Skeletal muscle cell (primary cell): ENCODE results near the gene WDR48.
"Not testable (repeated sequence)": the region's sequence is repeated elsewhere in the genome, so short reads cannot be mapped to it uniquely, and the experiment has no call there.

ENCODE experiments used
- DNase-seq: peaks from one replicate; pipeline ENCODE4 v3.0.0-alpha.2; 2010; ENCODE audit warnings: low read depth
- H3K4me3 ChIP-seq: 2 replicates; pipeline ENCODE4 v1.5.1; 2011; ENCODE audit warnings: low read depth, mild to moderate bottlenecking, control low read depth, low read length, moderate library complexity

The WDR48 gene

DNA sequence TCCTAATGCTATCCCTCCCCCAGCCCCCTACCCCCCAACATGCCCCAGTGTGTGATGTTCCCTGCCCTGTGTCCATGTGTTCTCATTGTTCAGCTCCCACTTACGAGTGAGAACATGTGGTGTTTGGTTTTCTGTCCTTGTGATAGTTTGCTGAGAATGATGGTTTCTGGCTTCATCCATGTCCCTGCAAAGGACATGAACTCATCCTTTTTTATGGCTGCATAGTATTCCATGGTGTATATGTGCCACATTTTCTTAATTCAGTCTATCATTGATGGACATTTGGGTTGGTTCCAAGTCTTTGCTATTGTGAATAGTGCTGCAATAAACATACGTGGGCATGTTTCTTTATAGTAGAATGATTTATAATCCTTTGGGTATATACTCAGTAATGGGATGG lies 9.4 kb downstream of the WDR48 start:
- H3K4me3 ChIP-seq, DNase-seq: not testable (repeated sequence)

DNA sequence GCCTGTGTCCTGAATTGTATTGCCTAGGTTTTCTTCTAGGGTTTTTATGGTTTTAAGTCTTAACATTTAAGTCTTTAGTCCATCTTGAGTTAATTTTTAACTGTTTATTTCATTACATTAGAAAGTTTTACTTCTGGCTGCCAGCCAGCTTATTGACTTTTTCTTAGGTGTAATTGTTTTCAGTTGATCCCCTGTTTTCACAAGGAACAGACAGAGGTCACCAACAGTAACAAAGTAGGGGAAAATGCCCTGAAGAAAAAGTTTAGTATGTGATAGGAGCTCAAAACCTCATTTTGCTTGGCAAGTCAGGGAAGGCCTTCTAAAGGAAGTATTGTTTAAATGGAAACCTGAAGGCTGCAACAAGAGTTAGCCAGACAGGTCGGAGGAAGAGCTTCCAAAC lies 10.4 kb downstream of the WDR48 start:
- H3K4me3 ChIP-seq, result no peak overlapping the region
- DNase-seq, result no peak

DNA sequence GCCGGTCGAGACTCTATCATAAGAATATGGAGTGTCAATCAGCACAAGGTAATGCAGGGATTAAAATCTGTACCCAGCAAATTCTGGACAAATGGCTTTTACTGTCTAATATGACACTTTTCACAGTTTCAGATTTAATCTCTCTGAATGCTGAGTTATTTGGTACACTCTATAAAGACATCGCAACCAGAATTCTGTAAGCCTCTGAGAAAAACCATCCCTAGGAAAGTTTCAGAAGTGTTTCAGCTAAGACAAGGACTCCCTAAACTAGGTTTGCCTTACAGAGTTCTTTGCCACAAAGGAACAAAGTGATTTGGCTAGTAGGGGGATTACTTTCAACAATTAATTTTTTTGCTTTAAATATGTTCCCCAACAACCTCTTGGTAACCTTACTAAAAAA lies 11.3 kb downstream of the WDR48 start:
- DNase-seq, result no peak

DNA sequence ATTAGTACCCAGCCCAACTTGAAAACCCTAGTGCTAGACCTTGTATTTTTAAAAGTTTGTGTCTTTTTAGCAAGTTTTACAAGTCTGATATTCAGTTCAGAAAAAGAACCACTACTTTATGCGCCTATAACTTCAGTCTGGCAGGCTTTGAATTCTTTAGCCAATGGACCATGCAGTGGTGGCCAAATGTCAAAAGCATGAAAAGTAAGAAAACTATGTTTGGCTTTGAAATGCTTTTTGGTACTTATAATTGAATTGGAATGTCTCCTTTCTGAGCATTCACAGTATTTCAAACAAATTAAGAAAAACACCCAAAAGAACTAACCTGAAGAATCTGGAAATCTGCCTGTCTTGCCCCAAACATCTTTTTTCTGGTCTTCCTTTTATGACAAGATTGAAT lies 12.8 kb downstream of the WDR48 start:
- no peak for DNase-seq
- no peak overlapping the region for H3K4me3 ChIP-seq

More for the DNA sequence above, 11.3 kb downstream of the WDR48 start:
- no peak overlapping the region for H3K4me3 ChIP-seq

DNA sequence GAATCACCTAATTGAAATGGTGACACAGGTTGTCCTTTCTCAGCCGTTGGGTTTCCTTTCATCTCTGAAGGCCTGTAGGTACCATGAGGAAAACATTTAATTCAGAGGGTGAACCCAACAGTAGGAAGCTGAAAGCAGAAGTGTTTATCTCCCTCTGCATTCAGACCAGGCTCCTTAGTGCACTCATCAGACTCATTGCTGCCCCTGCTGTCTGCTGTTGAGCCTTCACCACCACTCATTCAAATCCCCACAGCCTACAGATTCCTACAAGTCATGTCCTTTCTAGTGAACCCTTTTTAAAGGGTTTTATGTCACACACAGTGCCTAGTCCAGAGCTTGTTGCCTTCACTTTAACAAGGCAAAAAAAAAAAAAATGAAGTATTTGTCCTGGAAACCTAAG lies 13.4 kb downstream of the WDR48 start:
- H3K4me3 ChIP-seq, result no peak overlapping the region
- DNase-seq, result no peak

DNA sequence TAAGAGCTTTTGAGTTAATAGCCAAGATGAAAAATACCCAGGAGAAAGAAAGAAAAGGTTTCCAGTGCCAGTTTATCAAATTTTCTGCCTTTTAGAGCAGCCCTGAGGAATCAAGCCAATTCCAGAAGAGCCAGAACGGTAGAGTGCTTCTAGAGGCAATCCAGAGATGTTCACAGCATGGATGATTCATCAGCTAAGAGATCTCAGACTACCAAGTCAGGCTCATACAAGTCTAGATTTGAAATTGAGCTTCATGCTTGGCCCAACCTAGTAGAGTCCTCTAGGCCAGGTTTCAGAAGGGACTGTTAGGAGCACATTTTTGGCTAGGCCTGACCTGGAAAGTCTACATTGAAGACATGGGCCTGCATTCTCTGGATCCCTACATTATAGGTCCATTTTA lies 15.5 kb downstream of the WDR48 start:
- no peak overlapping the region for H3K4me3 ChIP-seq
- no peak for DNase-seq

DNA sequence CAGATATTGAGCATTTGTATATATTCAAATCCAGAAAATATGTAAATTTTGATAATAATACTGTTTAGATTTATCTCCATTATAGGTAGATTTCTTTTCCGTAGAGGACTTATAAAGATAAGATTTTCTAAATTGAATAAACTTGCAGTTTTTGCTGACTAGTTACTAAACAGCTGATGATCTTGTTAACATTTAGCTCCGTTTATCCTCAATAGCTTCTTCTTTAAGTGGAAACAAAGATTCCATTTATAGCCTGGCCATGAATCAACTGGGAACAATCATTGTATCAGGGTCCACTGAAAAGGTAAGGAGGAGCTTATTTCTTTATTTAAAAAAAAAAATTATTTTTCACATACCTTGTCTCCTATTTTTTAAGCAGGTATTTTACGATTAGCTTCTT lies 16.7 kb downstream of the WDR48 start:
- no peak for DNase-seq

DNA sequence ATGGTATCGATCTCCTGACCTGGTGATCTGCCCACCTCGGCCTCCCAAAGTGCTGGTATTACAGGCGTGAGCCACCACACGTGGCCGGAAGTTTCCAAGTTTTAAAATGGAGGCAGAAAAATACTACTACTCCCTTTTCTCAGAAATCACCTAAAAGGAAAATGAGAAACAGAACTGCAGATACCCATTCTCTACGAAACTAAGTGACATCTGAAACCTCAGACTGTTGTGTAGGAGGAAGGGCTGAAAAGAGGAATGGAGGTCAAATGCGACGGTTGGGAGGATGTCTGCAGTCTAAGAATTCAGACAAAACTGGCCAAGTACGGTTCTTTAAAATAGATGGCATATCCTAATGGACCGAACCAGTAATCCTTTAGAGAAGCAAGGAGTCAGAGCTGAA lies 24.1 kb downstream of the WDR48 start:
- no peak for DNase-seq
- no peak overlapping the region for H3K4me3 ChIP-seq

More for the DNA sequence above, 16.7 kb downstream of the WDR48 start:
- no peak overlapping the region for H3K4me3 ChIP-seq

DNA sequence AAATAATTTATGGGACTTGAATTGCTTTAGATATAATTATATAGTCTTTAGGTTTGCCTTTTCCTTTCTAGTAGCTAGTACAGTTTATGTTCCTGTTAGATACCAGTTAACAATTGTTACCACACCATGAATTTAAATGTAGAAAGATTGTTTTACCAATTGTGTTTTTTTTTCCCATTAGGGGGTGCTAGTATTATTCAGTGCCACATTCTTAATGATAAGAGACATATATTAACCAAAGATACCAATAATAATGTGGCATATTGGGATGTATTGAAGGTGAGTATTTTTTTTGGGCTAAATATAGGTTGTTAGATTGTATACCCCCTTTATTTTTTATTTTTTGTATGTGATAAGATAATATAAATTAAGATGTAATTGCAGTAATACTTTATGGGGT lies 27.7 kb downstream of the WDR48 start:
- H3K4me3 ChIP-seq, result no peak overlapping the region
- no peak for DNase-seq

DNA sequence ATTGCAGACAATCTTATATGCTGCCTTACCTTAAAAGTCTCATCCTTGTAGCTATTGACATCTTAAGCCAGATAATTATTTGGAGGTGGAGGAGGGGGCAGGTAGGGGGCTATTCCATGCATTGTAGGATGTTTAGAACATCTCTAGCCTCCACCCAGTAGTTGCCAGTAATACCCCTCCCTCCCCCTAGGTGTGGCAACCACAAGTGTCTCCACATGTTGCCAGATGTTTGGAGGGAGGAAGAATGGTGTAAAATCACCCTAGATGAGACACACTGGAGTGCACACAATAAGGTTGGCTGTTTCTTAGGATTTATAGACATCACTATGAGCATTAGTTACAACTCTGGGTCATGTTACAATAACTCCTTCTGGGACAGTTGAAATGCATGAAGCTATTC lies 28.2 kb downstream of the WDR48 start:
- no peak overlapping the region for H3K4me3 ChIP-seq

DNA sequence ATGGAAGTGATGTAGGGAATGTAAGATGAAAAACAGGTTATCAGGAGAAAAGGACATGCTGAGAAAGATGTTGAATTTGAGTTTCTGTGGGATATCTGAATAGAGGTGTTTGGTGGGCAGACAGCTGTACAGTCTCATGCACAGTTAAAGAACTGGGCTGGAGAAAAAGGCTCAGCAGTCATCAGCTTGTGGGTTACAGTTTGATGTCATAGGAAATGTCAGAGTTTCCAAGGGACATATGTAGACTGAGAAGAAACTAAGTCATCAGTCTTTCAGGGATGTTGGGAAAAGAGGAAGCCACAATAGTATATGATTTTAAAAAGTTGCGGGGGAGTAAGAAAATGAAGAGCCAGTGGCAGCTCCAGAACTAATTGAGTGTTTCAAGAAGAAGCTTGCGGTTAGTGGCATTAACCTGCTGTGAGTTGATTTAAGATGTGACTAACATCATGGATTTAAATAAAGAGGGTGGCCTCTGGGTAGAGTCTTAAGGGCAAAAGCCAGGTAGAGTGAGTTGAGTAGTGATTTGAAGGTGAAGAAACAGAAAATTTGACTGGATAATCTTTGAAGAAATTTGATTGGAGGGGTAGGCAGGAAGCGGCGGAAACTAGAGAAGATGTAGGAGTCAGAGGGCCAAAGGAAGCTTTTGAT lies 31.0 kb downstream of the WDR48 start:
- no peak overlapping the region for H3K4me3 ChIP-seq
- DNase-seq, result no peak

More for the DNA sequence above, 28.2 kb downstream of the WDR48 start:
- DNase-seq, result no peak

DNA sequence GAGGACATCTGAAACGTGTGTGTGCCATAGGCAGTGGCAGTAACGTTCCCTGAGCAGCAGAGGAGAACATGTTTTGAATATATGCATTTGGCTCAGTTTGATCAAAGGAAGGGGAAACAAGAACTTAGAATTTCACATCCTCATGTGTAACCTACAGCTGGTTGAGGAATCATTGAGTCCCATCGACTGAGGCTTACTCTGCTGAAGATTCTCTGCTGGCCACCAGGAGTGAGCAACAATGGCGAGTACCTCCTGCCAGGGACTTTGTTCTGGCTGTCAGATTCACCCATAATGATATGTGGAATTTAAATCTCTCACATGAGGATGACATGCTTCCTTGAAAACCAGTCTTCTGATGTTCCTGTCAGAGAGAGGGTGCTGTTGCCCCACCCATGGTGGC lies 34.3 kb downstream of the WDR48 start:
- H3K4me3 ChIP-seq, result no peak overlapping the region
- DNase-seq, result no peak

DNA sequence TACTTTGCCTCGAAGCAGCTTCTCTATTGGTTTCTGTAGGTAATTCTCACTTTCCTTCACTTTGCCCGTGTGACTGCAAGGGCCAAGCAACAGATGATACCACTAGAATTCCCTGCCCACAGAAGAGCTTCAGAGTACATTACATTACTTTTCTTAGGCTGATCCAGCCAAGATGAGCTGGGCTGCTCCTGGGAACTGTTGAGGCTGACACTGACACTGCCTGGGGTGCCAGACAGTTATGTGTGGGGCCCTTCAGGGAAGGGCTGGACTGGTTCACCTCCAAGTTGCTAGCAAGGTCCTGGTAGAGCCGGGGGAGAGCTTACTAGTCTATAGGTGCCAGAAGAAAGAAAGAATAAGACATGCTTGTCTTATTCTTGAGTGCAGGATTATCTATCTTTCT lies 36.6 kb downstream of the WDR48 start:
- H3K4me3 ChIP-seq, result no peak overlapping the region
- DNase-seq, result no peak

DNA sequence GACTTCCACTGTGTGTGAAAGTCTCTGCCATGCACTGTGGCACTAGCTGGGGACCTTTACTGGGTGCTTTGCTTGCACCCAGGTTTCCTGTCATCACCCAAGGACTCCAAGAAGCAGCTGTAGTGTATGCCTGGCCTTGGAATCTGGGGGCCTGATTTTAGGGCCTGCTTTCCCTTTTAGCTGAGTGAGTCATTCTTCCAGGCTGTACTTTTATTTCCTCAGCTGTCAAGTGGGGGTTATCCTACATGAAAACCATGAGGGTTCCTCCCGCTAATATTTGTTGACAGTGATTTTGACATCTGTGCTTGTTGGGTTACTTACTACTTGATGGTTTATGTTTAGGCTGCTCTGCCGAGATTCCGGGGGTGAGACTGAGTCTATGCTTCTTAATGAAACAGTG lies 37.1 kb downstream of the WDR48 start:
- no peak for DNase-seq

DNA sequence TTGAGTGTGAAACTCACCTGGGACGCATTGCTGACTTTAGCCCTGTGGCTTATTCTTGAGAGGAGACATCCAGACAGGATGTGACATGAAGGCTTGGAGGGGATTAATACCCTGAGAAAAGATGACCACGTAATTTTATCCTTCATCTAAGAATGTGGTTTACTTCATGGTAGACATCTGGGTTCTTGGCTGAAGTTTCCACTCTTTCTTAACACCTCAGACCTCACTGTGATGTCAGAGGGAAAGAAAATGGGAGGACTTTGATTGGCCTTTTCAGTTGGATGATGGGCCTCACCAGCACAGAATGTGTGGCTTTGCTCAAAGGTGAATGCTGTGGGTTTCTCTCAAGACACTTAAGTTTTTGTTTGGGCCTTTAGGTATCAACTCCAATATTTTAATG lies 39.1 kb downstream of the WDR48 start:
- no peak overlapping the region for H3K4me3 ChIP-seq
- DNase-seq, result no peak

More for the DNA sequence above, 37.1 kb downstream of the WDR48 start:
- no peak overlapping the region for H3K4me3 ChIP-seq

DNA sequence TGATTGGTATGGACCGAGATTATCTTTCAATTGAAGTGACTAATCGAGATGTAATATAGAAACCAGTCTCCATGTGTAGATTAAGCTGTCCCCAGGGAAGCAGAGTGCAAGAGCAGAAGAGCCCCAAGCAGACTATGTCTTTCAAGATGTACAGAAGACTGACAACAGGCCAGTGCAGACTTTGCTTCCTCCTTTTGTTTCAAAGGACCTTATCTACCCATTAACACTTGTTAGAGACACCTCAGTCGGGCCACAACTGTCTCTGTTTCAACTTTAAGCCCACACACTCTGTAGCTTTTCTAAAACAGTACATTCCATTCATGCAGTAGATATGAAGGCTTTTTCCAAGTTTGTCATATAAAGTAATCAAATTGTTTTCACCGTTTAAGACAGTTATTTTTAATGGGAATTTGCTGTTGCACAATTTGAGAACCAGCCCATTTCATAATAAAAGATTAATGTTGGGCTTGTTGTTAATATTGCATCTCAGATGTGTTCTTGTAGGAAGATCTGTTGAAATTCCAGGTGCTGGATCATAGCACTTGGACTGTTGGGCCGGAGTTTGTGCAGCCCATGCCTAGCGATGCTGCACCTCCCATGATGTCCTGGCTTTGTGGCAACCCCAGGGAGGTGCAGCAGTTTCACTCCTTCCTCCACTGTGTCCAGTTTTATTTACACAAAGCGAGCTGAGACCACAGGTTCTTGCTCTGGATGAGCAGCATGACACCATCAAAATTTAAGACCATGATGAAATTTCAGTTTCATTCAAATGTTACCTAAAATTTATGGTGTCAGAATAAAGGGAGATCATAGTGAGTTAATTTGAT lies 43.2 kb downstream of the WDR48 start:
- DNase-seq, result no peak
- H3K4me3 ChIP-seq, result no peak overlapping the region

DNA sequence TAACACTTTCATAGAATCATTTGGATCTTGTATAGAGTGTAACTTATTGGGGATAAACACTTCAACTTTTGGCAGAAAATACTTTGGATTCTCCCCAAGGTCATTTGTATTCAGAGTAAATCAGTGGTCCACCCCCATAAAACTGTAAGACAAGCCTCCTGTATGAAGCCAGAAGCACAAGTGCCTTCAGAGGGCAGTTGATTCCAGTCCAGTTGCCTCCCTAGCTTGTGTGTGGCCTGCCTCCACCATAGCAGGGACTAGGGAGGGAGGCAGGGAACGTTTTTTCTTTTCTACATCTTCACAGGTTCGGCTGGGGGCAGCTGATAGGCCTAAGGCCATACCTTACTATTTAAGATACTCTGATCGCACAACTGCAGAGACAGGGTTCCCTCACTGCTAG lies 44.0 kb downstream of the WDR48 start:
- no peak for DNase-seq

DNA sequence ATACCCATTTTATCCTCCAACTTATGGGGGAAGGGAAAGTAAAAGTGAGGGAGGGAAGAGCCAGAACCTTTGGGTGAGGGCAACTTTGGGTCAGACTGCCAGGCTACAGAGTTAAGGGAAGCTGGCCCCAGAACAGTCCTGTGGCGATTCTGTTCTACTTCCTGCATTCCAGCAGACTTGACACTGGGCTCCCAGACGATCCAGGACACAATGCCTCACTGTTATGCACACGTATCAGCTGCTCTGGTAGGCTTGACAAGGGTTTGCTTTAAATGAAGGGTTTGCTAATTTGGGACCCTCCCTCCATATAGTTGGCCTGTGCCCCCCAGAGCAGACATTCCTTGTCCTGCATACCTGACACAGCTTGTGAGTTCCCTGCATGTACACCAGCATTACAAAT lies 45.0 kb downstream of the WDR48 start:
- no peak overlapping the region for H3K4me3 ChIP-seq
- DNase-seq, result no peak

More for the DNA sequence above, 44.0 kb downstream of the WDR48 start:
- no peak overlapping the region for H3K4me3 ChIP-seq

DNA sequence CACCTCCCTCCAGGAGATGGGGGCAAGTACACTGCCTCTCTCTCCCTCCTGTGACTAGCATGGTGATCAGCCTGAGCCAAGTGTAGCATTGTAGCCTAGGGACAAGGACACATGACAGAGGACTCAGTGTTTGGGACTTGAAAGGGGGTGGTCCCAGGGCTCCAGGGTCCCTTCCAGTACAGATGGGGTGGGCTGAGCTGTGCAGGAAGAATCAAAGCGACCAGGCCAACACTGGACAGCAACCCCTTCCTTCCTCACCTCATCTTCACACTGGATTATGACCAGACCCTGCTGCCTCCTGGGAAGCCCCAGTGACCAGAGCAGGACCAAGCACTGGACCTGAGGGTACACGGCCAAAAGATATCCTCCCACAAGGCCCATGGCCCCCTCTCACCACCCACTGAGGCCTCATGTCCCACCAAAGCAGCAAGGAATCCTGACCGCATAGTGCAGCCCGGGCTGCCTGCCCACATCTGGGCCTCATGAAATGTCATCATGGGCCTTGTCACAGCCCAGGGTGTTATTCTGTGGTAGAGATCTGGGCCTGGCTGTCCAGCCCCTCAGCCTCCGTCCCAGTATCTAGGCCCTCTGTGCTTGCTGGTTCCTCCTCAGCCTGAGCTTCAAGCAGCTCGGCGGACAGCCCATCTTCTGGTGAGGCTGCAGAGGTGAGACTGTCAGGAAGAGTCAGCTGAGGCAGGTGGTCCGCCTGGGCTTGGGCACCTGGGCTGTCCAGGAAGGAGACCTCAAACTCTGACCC lies 46.1 kb downstream of the WDR48 start:
- no peak overlapping the region for H3K4me3 ChIP-seq
- DNase-seq, result no peak

DNA sequence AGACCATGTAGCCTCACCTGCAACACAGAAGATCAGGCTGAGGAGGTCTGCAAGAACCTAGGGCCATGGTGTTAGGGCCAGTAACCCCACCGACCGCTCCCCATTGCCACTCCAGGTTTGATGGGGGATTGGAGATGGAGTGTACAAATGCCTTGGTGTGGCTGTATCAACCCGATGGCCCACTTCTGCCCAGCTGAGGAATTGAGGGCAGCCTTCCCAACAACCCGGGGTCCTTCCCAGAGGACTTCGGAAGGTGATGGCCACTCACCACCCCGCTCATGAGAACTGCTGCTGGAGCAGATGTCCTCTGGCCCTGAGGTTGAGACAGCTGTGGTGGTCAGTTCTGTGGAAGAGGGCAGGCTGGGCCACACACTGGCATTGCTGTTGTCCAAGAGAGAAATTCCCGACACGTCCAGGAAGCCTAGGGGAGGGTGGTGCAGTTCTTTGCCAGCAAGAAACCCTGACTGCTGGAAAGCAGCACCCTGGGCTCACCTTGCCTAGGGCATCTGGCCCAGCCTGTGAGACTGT lies 46.7 kb downstream of the WDR48 start:
- H3K4me3 ChIP-seq, result no peak overlapping the region

More for the DNA sequence above, 46.7 kb downstream of the WDR48 start:
- no peak for DNase-seq
